AML-193 (cell line): ENCODE measurements around the gene ST3GAL6.

ENCODE experiments used
- DNase-seq, 2 experiments: peaks; one replicate each; lab custom pipeline; 2025; lab: John Stamatoyannopoulos, UW

The ST3GAL6 gene, protein sequence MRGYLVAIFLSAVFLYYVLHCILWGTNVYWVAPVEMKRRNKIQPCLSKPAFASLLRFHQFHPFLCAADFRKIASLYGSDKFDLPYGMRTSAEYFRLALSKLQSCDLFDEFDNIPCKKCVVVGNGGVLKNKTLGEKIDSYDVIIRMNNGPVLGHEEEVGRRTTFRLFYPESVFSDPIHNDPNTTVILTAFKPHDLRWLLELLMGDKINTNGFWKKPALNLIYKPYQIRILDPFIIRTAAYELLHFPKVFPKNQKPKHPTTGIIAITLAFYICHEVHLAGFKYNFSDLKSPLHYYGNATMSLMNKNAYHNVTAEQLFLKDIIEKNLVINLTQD

DNA sequence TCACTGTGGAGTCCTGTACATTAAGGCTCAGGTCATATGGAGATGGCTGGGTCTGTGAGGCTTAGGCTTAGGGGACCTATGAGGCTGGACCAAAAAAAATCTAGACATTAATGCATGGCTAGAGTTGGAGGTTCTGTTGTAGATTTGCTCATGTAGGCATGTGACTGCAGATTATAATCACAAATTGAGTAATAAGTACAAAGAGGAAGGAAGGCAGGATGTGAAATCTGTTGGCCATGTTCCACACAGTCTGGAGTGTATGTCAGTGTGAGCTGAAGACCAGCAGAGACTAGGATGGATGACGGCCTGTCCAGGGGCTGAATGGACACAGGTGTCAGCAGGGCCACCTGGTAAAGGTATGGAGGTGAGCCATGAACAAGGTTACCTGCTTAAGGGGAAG is at the start of gene ST3GAL6:
Gene ST3GAL6, plus strand, starts transcription at position 265 of the 400 bp plus-strand sequence. CDS start 5,101 bp downstream, outside the sequence.
- DNase-seq = peak; percentile 98

DNA sequence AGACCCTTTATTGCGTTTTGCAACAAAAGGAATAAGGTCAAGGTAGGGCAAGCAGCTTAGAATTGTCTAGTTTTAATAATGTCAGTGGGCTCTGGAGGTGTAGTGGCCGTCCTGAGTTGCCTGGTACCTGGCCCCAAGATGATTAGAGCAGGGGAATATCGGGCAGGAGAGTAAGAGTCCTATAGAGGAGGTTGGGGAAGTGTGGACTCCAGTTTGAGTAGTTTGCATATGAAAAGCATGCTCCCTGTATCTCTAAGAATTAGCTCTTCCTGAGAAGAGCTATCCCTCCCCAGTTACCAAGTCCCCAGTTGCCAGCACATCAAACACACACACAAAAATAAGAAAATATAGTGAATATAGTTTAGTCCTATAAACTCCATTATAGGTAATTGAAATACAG is 49.2 kb upstream of the ST3GAL6 start:
- DNase-seq = no peak

DNA sequence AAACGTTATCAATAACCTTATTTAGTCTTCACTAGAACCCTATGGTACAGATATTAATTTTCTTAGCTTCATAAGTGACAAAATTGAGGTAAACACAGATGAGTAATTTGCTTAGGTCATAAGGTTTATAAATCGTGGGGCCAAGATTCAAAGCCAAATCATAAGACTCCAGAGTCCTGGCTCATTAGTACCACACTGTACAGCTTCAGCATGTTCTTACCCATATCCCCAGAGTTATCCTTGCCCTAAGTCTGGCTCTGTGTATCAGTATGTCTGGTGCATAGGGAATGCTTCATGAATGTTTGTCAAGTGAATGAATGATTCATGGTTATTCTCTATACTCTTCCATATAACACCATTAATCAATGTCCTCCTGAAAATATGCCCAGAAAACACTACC is 45.6 kb upstream of the ST3GAL6 start:
- DNase-seq = no peak

DNA sequence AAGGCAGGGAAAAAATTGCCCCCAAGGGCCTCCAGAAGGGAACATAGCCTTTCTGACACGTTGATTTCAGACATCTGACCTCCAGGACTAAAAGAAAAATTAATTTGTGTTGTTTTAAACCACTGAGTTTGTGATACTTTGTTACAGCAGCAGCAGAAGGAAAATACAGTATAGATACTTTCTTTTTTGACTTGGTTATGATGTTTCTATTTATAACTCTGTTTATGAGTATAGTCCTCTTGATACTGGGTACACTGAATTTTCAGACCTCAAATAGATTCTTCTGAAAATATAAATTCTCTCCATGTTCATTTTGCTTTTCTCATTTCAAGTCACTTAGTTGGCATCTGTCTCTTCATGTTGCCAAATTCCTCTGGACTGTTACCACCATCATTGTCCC is 44.4 kb upstream of the ST3GAL6 start:
- DNase-seq = no peak

DNA sequence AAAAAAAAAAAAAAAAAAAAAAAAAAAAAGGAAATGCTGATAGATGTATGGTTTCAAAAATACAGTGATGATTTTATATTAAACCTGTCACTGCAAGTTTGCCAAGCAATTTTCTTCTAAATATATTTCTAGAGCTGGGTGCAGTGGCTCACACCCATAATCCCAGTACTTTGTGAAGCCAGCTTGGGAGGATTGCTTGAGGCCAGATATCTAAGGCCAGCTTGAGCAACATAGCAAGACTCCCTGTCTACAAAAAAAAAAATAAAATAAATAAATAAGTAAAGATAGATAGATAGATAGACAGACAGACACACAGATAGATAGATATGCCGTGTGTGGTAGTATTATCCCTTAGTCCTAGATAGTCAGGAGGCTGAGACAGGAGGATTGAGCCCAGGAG is 41.4 kb upstream of the ST3GAL6 start:
- DNase-seq = no peak

DNA sequence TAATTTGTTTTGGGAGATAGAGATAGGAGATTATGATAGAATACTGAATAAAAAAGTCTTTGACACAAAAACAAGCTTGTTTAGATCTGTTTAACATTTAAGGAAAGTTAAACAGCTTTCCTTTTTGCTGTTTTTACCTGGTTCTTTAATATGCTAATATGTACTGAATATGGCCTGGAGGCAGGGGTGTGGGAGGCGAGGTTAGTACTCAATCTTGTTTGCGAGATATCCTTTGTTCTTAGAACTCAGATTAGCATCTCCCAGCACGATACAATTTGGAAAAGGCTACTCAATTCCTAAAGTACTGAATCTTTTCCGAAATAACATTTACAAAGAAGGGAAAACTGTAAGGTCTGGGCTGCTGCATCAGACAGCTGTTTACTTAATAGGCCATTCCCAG is 40.8 kb upstream of the ST3GAL6 start:
- DNase-seq = no peak

DNA sequence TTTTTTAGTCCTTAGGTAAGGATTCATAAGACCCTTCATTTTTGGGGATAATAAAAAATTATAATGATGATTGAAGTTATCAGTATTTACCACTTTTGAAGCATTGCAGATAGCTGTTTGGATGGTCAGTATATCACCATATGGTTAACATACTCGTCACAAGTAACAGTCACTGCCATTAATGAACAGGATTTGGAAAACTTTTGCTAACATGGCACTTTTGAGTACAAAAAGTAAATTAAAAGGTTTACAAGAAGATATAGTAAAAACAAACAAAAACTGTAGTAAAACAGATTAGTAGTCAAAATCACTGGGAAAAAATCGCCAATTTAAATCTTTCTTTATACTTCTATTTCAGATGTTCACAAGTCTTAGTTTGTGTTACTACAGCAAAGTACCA is 37.8 kb upstream of the ST3GAL6 start:
- DNase-seq = no peak

DNA sequence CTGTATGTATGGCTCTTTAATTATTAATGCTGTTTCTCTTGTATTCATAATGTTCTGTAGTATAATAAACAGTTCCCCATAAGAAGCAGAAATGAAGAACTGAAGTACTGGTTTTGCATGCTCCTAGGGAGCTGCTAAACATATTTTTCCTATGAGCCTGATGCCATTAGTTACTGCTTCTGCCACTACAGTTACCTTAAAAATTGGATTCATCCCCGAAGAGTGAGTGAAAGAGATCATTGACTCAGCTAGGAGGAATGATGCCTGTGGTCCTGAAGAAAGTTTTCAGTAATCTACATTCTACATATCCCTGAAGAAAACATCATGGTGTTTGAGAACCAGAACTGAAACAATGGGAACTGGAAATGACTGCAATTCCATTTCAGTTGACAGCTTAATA is 37.1 kb upstream of the ST3GAL6 start:
- no peak for DNase-seq

DNA sequence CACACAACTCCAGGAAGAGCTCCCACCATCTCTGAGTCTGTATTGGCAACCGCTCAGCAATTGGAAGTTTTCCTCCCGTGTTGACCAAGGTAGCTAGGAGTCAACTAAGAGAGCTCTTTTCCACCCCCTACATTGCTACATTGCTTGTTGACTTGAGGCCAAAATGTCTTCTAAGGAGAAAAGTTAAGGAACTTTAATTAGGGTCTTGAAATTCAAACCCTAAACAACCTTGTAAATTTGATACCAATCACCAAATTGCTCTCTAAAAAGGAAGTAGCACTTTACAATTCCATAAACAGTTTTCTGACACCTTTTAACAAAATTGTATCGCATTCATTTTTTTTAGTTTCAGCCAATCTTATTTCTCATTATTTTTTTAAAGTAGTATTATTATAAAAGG is 35.5 kb upstream of the ST3GAL6 start:
- no peak for DNase-seq

DNA sequence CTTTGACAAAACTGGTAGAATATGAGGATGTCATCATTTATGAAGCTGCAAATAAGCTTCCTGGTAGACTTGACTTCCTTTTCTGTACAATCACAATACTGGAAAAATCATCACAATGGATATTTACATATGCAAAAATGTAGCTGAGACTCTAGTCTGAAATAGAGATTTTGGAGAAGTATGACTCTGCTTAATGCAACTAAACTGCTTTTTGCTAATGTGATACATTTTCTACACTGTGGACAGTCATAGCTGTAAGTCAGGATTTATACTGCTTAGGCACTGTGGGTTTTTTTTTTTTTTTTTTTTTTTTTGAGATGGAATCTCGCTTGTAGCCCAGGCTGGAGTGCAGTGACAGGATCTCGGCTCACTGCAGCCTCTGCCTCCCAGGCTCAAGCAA is 34.5 kb upstream of the ST3GAL6 start:
- no peak for DNase-seq

DNA sequence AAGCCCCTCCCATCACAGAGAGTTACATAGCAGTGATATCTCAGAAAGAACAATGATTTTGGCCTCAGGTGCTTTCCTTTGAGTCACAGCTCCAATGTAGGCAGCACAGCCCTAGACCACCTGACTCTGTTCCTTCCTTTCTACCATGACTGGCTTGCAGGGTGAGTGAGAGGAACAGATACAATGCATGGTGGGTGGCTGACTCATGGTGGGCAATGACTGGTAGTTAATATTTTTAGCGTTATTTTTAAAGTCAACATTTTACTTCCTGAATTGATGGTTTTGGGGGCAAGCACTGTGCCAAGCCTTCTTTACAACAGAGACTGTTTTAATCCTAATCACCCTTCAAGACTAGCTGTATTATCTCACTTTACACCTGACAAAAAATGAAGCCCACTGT is 32.8 kb upstream of the ST3GAL6 start:
- no peak for DNase-seq

DNA sequence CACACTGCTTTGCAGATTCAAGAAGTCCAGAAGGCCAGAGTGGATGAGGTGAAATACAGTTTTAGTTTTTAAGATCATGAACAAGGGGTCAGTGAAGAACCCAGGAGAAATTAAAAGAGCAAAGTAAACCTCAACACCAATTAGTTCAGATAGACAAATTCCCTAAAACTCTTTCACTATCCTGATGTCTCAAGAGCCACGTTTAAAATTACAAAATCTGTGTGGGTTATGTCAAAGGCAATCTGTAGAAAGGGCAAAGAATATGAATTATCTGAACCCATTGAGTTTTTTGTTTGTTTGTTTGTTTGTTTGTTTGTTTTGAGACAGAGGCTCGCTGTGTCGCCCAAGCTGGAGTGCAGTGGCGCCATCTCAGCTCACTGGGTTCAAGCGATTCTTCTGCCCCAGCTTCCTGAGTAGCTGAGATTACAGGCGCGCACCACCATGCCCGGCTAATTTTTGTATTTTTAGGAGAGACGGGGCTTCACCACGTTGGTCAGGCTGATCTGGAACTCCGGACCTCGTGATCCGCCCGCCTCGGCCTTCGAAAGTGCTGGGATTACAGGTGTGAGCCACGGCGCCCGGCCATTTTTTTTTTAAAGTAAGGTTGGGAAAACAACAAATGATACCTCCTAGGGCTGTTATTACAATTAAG is 32.1 kb upstream of the ST3GAL6 start:
- no peak for DNase-seq

DNA sequence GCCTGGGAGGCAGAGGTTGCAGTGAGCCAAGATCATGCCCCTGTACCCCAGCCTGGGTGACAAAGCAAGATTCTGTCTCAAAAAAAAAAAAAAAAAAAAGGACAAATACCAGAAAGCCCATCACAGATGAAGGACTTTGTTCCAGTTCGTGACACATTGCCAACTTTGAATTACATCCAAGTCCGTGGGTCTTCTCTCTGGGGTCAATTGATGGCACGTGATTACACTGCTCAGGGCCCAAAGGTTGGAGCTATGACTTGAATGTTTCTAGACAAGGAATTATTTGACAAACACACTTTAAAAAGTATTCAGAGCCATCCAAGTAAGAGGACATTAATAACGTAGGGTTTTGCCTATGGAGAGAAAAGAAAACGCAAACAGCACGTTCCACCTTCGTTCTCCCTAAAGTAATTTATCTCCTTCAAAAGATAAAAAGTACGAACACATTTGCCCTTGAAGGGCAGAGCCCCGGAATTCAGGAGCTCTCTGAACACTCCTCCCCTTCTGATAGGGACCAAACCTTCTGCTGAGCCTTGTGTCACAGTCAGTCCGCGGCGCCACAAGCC is 31.3 kb upstream of the ST3GAL6 start:
- DNase-seq = peak in 1 of 2 experiments; percentile 26

DNA sequence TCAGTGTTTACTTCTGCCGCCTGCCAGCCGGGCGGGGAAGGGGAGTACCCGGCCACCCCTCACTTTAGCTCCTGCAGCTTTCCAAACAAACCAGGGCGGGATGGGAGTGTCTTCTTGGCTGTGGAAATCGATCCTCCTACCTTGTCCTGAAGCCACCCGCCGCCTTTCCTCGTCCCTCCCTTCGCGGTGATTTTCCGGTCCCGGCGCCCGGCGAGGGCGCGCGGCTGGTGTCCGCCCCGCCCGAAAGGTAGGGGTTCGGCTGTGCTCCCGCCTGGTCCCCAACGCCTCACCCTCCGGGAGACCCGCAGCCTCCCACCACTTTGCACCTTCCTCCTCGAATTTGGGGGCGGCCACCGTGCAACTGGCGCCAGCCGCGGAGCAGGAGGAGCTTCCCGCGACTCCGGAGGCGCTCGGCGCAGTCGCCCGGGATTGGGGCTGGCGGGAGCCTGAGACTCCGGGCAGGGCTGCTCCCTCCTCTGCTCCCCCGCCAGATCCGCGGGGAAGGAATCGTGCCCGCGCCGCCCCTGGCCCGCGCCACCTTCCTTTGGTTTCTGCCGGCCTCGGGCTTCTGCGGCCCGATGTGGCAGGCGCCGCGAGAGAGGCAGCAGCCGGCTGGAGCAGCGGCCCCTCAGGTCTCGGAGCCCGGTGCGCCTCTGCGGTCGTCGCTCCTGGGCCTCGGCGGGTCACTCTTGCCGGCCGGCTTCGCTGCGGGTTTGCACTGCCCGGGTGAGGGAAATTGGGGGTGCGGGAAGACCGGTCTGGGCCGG is 30.7 kb upstream of the ST3GAL6 start:
- DNase-seq = no peak

DNA sequence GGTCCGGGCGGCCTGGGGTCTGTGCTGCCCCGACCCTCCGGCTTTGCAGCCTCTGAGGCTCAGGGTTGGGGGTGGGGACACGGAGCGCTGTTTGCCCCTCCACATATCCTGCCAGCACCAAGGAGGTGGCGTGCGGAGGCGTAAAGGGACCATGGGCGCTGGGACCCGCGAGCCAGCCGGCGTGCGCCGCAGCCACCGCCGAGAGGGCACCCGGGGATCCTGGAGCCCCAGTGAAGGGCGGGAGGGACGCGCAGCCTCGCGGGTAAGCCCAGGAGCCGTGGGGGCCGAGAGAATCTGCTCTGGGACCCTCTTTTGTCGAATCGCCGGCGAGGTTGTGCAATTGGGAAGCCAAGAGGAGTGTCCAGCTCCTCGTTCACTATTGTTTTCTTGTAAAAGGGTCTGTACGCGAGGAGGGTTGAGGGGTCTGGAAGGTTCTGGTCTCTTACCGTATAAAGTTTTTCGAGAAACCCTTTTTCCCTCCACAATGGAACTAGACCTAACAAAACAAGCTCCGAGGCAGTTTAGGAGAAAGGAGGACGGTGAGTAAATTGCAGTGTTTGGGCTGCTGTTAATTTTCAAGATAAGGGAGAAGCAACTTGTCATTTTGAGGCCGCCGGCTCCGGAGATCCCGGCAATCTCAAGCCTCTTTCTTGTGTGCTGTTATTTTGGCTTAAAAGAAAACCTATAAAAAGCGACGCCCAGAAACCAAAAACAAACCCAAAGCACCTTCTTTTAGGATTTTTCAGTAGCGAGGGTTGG is 29.9 kb upstream of the ST3GAL6 start:
- no peak for DNase-seq

DNA sequence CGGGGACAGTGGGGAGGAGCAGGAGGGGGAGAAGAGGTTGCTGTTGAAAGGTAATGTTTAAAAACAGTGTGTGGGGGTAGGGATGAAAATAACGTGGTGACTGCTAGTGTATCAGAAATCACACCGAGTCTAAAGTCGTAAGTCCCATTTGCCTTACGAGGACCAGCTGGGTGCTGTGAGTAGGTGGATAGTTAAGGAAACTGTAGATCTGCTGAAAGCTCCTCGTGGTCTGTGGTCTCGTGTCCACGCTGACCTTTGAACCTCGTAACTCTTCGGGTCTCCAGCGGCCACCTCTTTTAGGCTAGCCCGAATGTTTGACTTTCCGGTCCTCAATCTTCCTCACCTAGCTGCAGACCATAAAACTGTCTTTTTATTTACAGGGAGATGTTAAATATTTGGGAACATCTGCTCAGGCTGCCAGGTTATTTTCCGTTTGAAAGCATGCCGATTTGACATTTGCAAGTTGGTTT is 29.3 kb upstream of the ST3GAL6 start:
- DNase-seq = no peak

DNA sequence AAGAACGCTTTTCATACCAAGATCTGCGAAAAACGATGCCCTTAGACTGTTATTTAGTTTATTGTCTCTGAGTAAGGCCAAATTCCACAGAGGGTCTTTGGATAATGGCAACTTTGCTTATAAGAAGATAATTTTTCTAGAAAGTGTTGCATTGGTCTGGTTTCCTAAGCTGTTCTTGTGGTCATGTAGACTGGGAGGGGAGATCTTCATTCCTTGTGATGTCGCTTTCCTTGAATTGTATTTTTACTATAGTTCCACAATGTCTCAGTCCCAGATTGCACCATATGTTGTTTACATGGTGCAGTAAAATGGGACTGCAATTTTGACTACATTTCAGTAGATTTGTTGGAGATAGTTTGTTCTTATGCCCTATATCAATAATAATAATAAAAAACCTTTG is 28.8 kb upstream of the ST3GAL6 start:
- DNase-seq = no peak

DNA sequence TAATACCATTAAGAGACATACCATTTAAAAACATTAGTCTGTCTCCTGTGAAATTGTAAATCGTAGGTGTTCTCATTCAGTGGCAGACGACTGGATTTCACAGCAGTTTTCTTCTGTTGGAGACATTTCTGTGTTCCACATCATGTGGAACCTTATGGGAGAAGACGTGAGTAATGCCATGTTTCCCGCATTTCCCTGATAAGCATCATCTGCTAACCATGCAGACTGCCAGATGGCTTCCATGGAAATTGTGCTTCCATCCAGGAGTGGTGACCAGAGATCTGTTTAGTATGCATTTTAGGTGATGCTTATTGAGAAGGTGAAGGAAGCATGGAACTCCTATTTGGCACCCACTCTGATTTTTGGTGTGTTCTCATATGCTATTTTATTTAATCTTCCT is 28.4 kb upstream of the ST3GAL6 start:
- DNase-seq = no peak

DNA sequence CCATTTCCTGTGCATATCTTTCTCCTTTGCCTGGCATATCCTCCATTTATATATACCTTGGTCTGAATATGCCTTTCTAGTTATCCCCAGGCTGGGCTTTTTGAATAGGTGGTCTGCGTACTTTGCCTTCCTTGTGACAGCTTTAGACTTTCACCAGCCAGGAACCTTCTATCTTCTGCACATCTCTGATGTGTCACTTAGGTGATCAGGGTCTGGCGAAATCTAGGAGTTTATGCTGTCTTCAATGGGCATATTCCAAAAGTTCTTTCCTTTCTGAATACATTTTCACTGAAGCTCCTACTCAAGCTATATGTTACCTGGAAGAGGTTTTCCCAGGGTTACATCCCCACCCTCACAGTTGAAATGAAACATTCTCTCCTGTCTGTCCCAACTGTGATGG is 27.8 kb upstream of the ST3GAL6 start:
- no peak for DNase-seq

DNA sequence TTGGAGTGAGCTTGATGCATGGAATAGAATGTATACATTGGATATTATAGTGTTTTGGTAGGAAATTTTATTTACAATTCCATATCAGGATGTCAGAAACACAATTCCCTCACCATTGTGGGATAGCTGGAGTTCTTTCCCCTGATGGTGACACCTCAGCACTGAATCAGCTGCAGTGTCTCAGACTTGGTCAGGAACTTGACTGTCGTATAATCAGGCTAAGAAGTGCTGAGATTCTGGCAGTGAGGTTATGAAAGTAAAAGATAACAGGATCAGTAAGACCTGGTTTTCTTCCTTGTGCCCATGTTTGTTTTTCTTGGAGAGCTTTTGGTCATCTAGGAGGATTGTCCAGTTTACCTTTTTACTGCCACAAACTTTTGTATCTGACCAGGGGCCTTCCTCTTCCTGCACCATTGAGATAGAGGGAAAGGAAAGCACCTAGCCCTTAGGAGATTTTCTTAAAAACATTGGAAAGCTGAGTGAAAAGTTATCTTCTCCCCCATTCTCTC is 27.3 kb upstream of the ST3GAL6 start:
- DNase-seq = no peak

DNA sequence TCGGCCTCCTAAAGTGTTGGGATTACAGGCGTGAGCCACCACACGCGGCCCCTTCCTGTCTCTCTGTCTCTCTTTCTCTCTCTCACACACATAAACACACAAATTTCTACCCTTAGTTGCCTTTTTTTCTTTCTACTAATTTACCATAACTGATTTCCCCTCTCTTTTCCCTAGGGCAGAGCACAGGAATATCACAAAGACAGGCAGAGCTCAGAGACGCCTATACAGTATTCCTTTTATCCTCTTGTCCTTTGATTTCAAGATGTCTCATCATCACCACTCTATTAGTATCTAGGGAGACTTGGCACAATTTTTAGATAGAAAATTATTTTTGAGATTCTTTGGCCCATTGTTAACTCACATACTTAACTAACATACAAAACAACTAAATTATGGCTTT is 25.8 kb upstream of the ST3GAL6 start:
- DNase-seq = no peak

DNA sequence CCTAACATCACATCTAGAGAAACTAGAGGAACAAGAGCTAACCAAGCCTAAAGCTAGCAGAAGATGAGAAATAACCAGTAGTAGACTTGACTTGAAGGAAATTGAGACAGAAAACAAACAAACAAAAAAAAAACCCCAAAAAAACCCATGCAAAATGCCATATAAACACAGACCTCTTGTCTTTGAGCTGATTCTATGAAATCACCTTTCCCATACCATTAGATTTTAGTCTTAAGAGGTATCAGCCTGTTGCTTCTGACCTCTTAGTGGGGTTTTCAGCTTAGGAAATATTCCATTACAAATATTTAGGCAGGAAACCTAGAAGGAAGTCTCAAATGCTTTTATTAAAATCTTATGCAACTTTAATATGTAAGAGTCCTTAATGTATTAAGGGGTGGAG is 23.9 kb upstream of the ST3GAL6 start:
- DNase-seq = peak; percentile 10 to 18
